ENCODE measurements around the gene LARP4B.

LARP4B gene

DNA sequence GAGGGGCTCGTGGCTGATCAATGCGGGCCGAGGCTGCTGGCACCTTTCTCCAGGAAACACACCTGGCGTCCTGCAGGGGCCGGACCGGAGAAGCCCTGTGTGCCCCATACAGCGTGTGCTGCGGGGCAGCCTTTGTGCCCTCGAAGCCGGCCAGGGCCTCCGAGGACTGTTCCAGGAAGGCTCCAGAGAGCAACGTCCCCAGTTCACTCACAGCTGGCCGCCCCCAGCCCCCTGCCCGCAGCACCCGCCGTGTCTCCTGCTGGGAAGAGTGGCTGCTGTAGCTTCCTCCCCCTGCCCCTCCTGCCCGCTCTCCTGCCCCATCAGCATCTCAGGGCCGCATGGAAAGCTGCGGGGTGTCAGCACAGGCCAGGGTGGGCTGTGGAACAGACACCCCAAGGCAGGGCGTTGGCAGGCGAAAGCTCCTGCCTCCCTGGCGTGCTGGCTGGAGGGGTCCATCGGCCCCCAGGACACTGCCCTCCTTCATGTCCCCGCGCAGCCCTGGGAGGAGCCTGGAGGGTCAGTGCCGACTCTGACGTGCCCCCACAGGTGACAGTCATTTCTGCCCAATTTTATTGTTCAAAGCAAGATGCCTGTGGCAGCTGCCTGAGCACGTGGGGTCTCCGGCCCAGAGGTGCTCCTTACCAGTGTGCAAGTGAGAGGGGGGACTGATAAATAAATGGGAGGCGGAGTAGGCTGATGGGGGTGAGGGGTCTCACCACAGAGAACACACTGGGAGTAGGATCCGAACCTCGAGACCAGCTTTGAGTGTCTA, 146.2 kb downstream of the LARP4B start:
- no peak overlapping the region for H3K27ac ChIP-seq (replicated peaks; ENCODE audit: low read length)
- H3K27me3 ChIP-seq (ENCODE audit: control insufficient read depth in 3 of 3, insufficient read depth in 3 of 3, low read depth in 1 of 3, low read length in 3 of 3), result peaks cover 0 to 7% (median 7%) of the 10 kb centered on the region in 3 experiments
- H2AK5ac ChIP-seq (ENCODE audit: low read depth, low read length), result peak overlapping the region; percentile 94
- peak overlapping the region; percentile 63 for H2BK5ac ChIP-seq (ENCODE audit: low read length)
- H3K4ac ChIP-seq (ENCODE audit: low read length), result no peak overlapping the region
- H3K9ac ChIP-seq (ENCODE audit: low read depth, low read length, poor library complexity), result peak overlapping the region; percentile 7
- H3K36me3 ChIP-seq (replicated peaks in 1 of 2; ENCODE audit: control insufficient read depth in 2 of 2, insufficient read depth in 2 of 2, low read length in 2 of 2), result no peaks in the 10 kb centered on the region
- peak overlapping the region; percentile 91 for H2AFZ ChIP-seq (ENCODE audit: low read length)
- H3K9me3 ChIP-seq (replicated peaks in 1 of 2; ENCODE audit: control insufficient read depth in 2 of 2, insufficient read depth in 1 of 2, low read depth in 1 of 2, low read length in 2 of 2), result no peaks in the 10 kb centered on the region
- no CpG with 5 or more reads among the region's 32 CpGs for WGBS, 2 donors (ENCODE audit: extremely low coverage in 2 of 2, insufficient read length in 2 of 2, insufficient replicate concordance in 1 of 2)
- peak overlapping the region; percentile 1 for H3K14ac ChIP-seq (ENCODE audit: low read length)
- H3K4me1 ChIP-seq (ENCODE audit: control insufficient read depth in 2 of 2, insufficient read depth in 1 of 2, low read depth in 1 of 2, low read length in 2 of 2), result peaks cover 6 to 8% of the 10 kb centered on the region in 2 donors
- peak overlapping the region; percentile 96 for H3K18ac ChIP-seq (ENCODE audit: low read length)
- H2BK12ac ChIP-seq (ENCODE audit: low read length), result peak overlapping the region; percentile 14
- H2BK120ac ChIP-seq (ENCODE audit: low read depth, low read length), result no peak overlapping the region
- H2BK15ac ChIP-seq (ENCODE audit: low read length), result peak overlapping the region; percentile 53
- H3K4me3 ChIP-seq (ENCODE audit: low read length in 2 of 2), result peak overlapping the region; percentile 39 to 70
- peak overlapping the region; percentile 66 for H3K23ac ChIP-seq (ENCODE audit: low read depth, low read length, poor library complexity)
- peak overlapping the region; percentile 64 for H4K91ac ChIP-seq (ENCODE audit: low read depth, low read length, poor library complexity)
- no peak overlapping the region for H4K8ac ChIP-seq (ENCODE audit: low read depth, low read length)
- peaks cover 8% of the 10 kb centered on the region for H3K79me1 ChIP-seq (ENCODE audit: low read depth, low read length)
- peak overlapping the region; percentile 80 for H3K4me2 ChIP-seq (ENCODE audit: insufficient read depth, low read length, poor library complexity, severe bottlenecking)
- no peak for DNase-seq (ENCODE audit: low spot score)

DNA sequence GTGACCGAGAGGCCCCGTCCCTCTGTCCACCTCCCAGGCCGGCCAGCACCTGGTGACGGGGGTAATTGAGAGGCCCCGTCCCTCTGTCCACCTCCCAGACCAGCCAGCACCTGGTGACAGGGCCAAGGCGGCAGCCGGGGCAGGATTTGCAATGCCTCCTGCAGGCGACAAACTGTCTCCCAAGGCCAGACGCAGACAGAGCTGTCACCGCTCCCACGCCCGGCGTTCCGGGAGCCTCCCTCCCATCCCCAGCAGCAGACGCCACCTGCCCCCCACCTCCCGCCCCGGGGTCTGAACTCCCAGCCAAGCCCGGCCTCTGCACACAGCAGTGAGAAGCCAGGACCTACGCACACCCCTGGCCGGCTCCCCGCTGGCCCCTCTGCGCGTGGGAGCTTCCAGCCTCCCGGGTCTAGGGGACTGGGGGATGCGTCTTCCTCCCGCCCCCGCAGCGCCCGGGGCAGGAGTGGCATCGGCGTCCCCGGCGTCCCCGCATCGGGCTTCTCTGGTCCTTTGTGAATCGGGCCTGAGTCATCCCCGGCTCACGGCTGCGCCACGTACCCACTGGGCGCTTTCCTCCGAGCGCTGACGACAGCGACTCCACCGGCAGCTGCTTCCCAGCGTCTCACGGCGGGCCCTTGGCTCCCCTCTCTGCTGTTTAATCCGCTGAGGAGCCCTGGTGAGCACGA, 147.0 kb downstream of the LARP4B start:
- H3K9ac ChIP-seq (ENCODE audit: low read depth, low read length, poor library complexity), result peak overlapping the region; percentile 30
- H2BK15ac ChIP-seq (ENCODE audit: low read length), result peak overlapping the region; percentile 53
- peaks cover 3 to 8% of the 10 kb centered on the region in 2 donors for H3K4me1 ChIP-seq (ENCODE audit: control insufficient read depth in 2 of 2, insufficient read depth in 1 of 2, low read depth in 1 of 2, low read length in 2 of 2)
- no peak overlapping the region for H3K27ac ChIP-seq (replicated peaks; ENCODE audit: low read length)
- H3K23ac ChIP-seq (ENCODE audit: low read depth, low read length, poor library complexity), result no peak overlapping the region
- no peak overlapping the region for H2BK120ac ChIP-seq (ENCODE audit: low read depth, low read length)
- no peak overlapping the region for H3K4ac ChIP-seq (ENCODE audit: low read length)
- no peak overlapping the region for H2AK5ac ChIP-seq (ENCODE audit: low read depth, low read length)
- no peaks in the 10 kb centered on the region for H3K9me3 ChIP-seq (replicated peaks in 1 of 2; ENCODE audit: control insufficient read depth in 2 of 2, insufficient read depth in 1 of 2, low read depth in 1 of 2, low read length in 2 of 2)
- H3K4me2 ChIP-seq (ENCODE audit: insufficient read depth, low read length, poor library complexity, severe bottlenecking), result peak overlapping the region; percentile 80
- H4K91ac ChIP-seq (ENCODE audit: low read depth, low read length, poor library complexity), result no peak overlapping the region
- peaks cover 0 to 7% (median 5%) of the 10 kb centered on the region in 3 experiments for H3K27me3 ChIP-seq (ENCODE audit: control insufficient read depth in 3 of 3, insufficient read depth in 3 of 3, low read depth in 1 of 3, low read length in 3 of 3)
- H3K18ac ChIP-seq (ENCODE audit: low read length), result peak overlapping the region; percentile 96
- peak overlapping the region; percentile 39 to 70 for H3K4me3 ChIP-seq (ENCODE audit: low read length in 2 of 2)
- no peak overlapping the region for H2BK12ac ChIP-seq (ENCODE audit: low read length)
- peak overlapping the region; percentile 1 for H3K14ac ChIP-seq (ENCODE audit: low read length)
- no peak overlapping the region for H4K8ac ChIP-seq (ENCODE audit: low read depth, low read length)
- H3K79me1 ChIP-seq (ENCODE audit: low read depth, low read length), result peaks cover 3% of the 10 kb centered on the region
- H2AFZ ChIP-seq (ENCODE audit: low read length), result peak overlapping the region; percentile 91
- no peak overlapping the region for H2BK5ac ChIP-seq (ENCODE audit: low read length)
- H3K36me3 ChIP-seq (replicated peaks in 1 of 2; ENCODE audit: control insufficient read depth in 2 of 2, insufficient read depth in 2 of 2, low read length in 2 of 2), result no peaks in the 10 kb centered on the region
- no CpG with 5 or more reads among the region's 51 CpGs for WGBS, 2 donors (ENCODE audit: extremely low coverage in 2 of 2, insufficient read length in 2 of 2, insufficient replicate concordance in 1 of 2)
- DNase-seq (ENCODE audit: low spot score), result peak; percentile 49

DNA sequence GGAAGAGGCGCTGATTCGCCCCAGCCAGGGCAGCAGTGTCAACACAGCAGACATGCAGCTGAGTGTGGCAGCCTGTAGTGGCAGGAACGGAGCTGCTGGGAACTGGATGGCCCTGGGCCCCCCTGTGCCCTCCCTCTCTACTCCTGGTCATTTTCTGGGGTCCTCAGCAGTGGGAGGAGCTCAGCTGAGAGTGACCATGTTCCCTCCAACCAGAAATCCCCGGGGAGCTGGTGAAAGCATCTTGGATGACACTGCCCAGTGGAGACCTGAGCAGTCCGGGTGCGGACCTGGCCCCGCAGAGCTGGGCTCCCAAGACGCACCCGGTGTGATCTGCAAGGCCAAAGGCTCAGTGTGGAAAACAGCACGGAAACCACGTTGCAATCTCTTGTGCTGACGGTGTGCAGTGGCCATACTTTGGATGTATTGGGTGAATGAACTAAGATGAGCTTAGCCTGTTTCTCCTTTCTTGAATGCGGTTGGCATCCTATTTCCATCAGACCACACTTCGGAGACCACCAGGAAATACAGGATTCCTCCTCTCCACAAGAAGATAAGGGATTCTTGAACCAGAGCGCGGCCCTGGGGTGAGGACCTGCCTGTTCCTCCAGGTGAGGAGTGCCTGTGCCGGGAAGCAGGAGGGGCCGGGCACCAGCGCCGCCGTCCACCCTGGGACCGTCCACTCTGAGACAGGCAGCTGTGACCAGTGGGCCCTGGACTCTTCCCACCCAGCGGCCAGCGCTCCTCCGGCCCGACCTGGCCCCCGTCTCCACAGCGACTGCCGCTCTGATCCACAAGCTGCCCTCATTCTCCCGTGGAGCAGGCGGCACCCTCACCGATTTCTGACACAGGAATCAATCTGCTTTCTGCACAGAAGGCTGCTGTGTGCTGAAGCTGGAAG, 148.5 kb downstream of the LARP4B start:
- Histone ChIP-seq H2BK15ac (ENCODE audit: low read length) (no peak overlapping the region), H2BK5ac (ENCODE audit: low read length) (no peak overlapping the region), H2AFZ (ENCODE audit: low read length) (no peak overlapping the region), H3K9me3 (replicated peaks in 1 of 2; ENCODE audit: control insufficient read depth in 2 of 2, insufficient read depth in 1 of 2, low read depth in 1 of 2, low read length in 2 of 2) (no peaks in the 10 kb centered on the region), H4K8ac (ENCODE audit: low read depth, low read length) (peak overlapping the region; percentile 92), H2AK5ac (ENCODE audit: low read depth, low read length) (no peak overlapping the region), H3K79me1 (ENCODE audit: low read depth, low read length) (peaks cover under 1% of the 10 kb centered on the region), H3K4me2 (ENCODE audit: insufficient read depth, low read length, poor library complexity, severe bottlenecking) (no peak overlapping the region), H3K4me1 (ENCODE audit: control insufficient read depth in 2 of 2, insufficient read depth in 1 of 2, low read depth in 1 of 2, low read length in 2 of 2) (peaks cover 3 to 8% of the 10 kb centered on the region in 2 donors), H3K36me3 (replicated peaks in 1 of 2; ENCODE audit: control insufficient read depth in 2 of 2, insufficient read depth in 2 of 2, low read length in 2 of 2) (no peaks in the 10 kb centered on the region), H3K14ac (ENCODE audit: low read length) (no peak overlapping the region), H3K27me3 (ENCODE audit: control insufficient read depth in 3 of 3, insufficient read depth in 3 of 3, low read depth in 1 of 3, low read length in 3 of 3) (peaks cover 0 to 7% (median 5%) of the 10 kb centered on the region in 3 experiments), H4K91ac (ENCODE audit: low read depth, low read length, poor library complexity) (no peak overlapping the region), H2BK120ac (ENCODE audit: low read depth, low read length) (no peak overlapping the region), H3K27ac (replicated peaks; ENCODE audit: low read length) (no peak overlapping the region), H3K23ac (ENCODE audit: low read depth, low read length, poor library complexity) (peak overlapping the region; percentile 18), H3K4me3 (ENCODE audit: low read length in 2 of 2) (no peak overlapping the region), H3K9ac (ENCODE audit: low read depth, low read length, poor library complexity) (peak overlapping the region; percentile 21), H2BK12ac (ENCODE audit: low read length) (peak overlapping the region; percentile 58), H3K4ac (ENCODE audit: low read length) (no peak overlapping the region), H3K18ac (ENCODE audit: low read length) (peak overlapping the region; percentile 80)
- no peak for DNase-seq (ENCODE audit: low spot score)
- no CpG with 5 or more reads among the region's 32 CpGs for WGBS, 2 donors (ENCODE audit: extremely low coverage in 2 of 2, insufficient read length in 2 of 2, insufficient replicate concordance in 1 of 2)
